AG08395 (cell line): ENCODE measurements around the gene UBA6.

Experiments used
- DNase-seq: peaks from one replicate; pipeline ENCODE4 v3.0.0; 2012; ENCODE audit warnings: mixed read lengths, low spot score

Gene UBA6

GRCh38 chr4:67576059-67576466 is 124.9 kb downstream of the UBA6 start:
- DNase-seq = no peak

GRCh38 chr4:67575232-67576058 is 125.5 kb downstream of the UBA6 start:
- no peak for DNase-seq

- DNase-seq = no peak
These were observed 127.8 kb downstream of the UBA6 start for GRCh38 chr4:67573193-67573592.

GRCh38 chr4:67571975-67572374 is 129.0 kb downstream of the UBA6 start:
- DNase-seq = no peak

- DNase-seq = no peak
These were observed 130.4 kb downstream of the UBA6 start for GRCh38 chr4:67570537-67570936.

GRCh38 chr4:67568820-67569219 is 132.1 kb downstream of the UBA6 start:
- no peak for DNase-seq

GRCh38 chr4:67566335-67566734 is 134.6 kb downstream of the UBA6 start:
- DNase-seq = no peak

- DNase-seq = no peak
These were observed 135.7 kb downstream of the UBA6 start for GRCh38 chr4:67565284-67565683.
